ENCODE data around the gene PPP2R3B. TPM values are rescaled to one million over a fixed set of nuclear protein-coding genes. Genes with fewer than 3 reads are reported as not detected.

The PPP2R3B gene
- total and polyA plus RNA-seq, 2 of the 13 experiments (the other 11 are each of a cell fraction or from before 2014, with no cell fraction given), result 17.0 to 21.4 TPM

DNA sequence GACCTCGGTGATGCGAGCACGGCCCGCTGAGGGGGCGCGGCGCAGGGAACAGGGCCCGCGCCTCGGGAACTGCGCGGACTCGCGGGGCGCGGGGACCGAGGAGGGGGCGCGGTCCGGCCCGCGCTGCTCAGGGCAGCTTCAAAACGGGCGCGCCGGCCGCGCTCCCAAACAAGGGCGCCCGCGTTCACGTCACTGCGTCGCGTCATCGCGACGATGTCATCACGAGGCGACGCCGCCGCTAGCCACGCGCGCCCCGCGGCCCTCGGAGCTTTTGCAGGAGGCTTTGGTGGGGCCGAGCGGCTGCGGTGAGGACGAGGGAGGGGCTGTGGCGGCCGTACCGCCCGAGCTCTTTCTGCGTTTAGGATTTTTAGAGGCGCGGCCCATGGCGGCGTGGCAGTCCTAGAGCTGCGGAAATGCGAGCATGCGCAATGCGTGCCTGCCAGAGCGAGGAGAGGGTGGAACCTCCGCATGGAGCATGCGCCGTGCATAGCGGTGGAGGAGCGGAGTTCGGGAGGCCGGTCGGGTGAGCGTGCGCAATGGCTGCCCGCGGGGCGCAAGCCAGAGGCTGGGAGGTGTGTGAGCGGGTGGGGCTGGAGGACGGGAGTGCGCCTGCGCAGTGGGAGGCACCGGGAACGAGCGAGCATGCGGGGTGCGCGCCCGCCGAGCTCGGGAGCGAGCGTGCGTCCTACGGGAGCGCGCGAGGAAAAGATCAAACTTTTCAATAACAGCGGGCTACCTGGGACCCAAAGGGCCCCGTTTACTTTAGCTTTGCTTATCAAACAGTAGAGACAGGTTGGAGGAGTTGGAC is at the start of gene PPP2R3B (continued):
- TF ChIP-seq NR2C2 (CRISPR knock-in tag; IDR thresholded peaks at IDR 0.05; ENCODE audit: borderline replicate concordance) (peak; percentile 79), HOXA3 (CRISPR knock-in tag; IDR thresholded peaks at IDR 0.05) (peak; percentile 99), PPARG (CRISPR knock-in tag; conservative IDR thresholded peaks at IDR 0.05) (0 out of 2 replicates have a peak, but pooled peaks have one; percentile 23), MAFK (conservative IDR thresholded peaks at IDR 0.05 in 1 of 2, IDR thresholded peaks at IDR 0.05 in 1 of 2; ENCODE audit: low read length in 2 of 2) (no peak), ATAD3A (CRISPR knock-in tag; IDR thresholded peaks at IDR 0.05) (0 out of 2 replicates have a peak, but pooled peaks have one; percentile 29), SP2 (CRISPR knock-in tag; IDR thresholded peaks at IDR 0.05) (0 out of 2 replicates have a peak, but pooled peaks have one; percentile 45), CBX5 (CRISPR knock-in tag; IDR thresholded peaks at IDR 0.05; ENCODE audit: borderline replicate concordance) (peak; percentile 53; the same call in 1 of the 2 replicates), ZNF850 (CRISPR knock-in tag; conservative IDR thresholded peaks at IDR 0.05) (0 out of 2 replicates have a peak, but pooled peaks have one; percentile 54), ZNF44 (CRISPR knock-in tag; IDR thresholded peaks at IDR 0.05) (peak; percentile 91; the same call in 1 of the 2 replicates), ZBTB38 (CRISPR knock-in tag; IDR thresholded peaks at IDR 0.05) (peak; percentile 67), MEF2D (CRISPR knock-in tag; IDR thresholded peaks at IDR 0.05) (peak; percentile 79), ZMAT3 (CRISPR knock-in tag; conservative IDR thresholded peaks at IDR 0.05) (no peak), ARHGAP35 (CRISPR knock-in tag; IDR thresholded peaks at IDR 0.05; ENCODE audit: borderline replicate concordance) (peak; percentile 96), STAT6 (CRISPR knock-in tag; IDR thresholded peaks at IDR 0.05; ENCODE audit: borderline replicate concordance) (peak; percentile 61; the same call in 1 of the 2 replicates), ZNF124 (CRISPR knock-in tag; IDR thresholded peaks at IDR 0.05) (peak; percentile 40; the same call in 1 of the 2 replicates)
- TF ChIP-seq, protein P1, sequence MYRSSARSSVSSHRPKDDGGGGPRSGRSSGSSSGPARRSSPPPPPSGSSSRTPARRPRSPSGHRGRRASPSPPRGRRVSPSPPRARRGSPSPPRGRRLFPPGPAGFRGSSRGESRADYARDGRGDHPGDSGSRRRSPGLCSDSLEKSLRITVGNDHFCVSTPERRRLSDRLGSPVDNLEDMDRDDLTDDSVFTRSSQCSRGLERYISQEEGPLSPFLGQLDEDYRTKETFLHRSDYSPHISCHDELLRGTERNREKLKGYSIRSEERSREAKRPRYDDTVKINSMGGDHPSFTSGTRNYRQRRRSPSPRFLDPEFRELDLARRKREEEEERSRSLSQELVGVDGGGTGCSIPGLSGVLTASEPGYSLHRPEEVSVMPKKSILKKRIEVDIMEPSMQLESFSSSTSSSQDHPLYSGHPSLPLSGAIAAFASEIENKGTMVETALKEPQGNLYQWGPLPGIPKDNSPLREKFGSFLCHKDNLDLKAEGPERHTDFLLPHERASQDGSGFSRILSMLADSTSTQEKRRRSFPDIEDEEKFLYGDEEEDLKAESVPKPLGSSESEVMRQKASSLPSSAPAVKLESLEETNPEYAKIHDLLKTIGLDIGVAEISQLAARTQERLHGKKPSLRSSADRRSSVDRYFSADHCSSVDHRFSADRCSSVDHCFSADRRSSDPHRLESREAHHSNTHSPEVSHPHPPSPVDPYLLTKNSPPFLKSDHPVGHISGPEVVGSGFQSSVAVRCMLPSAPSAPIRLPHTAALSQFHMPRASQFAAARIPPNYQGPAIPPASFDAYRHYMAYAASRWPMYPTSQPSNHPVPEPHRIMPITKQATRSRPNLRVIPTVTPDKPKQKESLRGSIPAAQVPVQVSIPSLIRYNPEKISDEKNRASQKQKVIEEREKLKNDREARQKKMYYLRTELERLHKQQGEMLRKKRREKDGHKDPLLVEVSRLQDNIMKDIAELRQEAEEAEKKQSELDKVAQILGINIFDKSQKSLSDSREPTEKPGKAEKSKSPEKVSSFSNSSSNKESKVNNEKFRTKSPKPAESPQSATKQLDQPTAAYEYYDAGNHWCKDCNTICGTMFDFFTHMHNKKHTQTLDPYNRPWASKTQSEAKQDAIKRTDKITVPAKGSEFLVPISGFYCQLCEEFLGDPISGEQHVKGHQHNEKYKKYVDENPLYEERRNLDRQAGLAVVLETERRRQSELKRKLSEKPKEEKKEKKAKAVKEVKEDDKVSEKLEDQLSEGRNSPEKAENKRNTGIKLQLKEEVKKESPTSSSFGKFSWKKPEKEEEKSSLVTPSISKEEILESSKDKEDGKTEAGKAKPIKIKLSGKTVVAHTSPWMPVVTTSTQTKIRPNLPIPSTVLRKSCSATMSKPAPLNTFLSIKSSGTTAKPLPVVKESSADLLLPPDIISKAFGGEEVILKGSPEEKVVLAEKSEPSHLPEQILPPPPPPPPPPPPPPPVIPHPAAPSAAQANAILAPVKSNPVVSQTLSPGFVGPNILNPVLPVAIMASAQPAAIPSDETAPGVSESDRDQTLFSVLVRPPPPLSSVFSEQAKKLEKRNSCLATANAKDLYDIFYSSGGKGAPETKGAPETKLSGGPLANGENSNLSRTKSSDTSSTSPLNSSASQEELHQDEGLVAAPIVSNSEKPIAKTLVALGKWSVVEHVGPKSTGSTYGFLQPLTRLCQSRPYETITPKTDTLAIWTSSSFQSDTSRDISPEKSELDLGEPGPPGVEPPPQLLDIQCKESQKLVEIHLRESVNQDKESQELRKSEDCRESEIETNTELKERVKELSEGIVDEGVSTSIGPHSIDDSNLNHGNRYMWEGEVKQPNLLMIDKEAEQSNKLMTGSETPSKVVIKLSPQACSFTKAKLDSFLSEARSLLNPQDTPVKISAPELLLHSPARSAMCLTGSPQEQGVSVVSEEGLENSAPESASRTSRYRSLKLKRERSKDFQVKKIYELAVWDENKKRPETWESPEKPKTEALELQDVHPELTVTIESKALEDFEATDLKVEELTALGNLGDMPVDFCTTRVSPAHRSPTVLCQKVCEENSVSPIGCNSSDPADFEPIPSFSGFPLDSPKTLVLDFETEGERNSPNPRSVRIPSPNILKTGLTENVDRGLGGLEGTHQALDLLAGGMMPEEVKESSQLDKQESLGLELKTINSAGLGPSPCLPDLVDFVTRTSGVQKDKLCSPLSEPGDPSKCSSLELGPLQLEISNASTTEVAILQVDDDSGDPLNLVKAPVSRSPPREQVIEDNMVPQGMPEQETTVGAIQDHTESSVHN (CRISPR knock-in tag; IDR thresholded peaks at IDR 0.05), result 0 out of 2 replicates have a peak, but pooled peaks have one; percentile 48
- TF ChIP-seq, protein P2, sequence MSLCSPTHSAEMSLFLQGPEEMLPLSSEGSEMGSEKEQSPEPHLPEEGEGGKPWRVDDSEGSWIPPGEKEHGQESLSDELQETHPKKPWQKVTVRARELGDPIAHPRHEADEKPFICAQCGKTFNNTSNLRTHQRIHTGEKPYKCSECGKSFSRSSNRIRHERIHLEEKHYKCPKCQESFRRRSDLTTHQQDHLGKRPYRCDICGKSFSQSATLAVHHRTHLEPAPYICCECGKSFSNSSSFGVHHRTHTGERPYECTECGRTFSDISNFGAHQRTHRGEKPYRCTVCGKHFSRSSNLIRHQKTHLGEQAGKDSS (CRISPR knock-in tag; IDR thresholded peaks at IDR 0.05; ENCODE audit: borderline replicate concordance, low read depth), result peak; percentile 87

Data from HepG2 (cell line).